GM18508 (cell line): Measurements from ENCODE around the gene TMEM184C.
A peak's percentile ranks its signal among the peaks of the same experiment; 100 is the strongest.

Experiments
- ATAC-seq: cut with Tn5 transposase; IDR thresholded peaks from one replicate; pipeline ENCODE4 v1.9.1; 2021; ENCODE audit warnings: moderate number of reproducible peaks; ENCODE audit not compliant: insufficient read depth, unreplicated experiment

Gene TMEM184C

DNA sequence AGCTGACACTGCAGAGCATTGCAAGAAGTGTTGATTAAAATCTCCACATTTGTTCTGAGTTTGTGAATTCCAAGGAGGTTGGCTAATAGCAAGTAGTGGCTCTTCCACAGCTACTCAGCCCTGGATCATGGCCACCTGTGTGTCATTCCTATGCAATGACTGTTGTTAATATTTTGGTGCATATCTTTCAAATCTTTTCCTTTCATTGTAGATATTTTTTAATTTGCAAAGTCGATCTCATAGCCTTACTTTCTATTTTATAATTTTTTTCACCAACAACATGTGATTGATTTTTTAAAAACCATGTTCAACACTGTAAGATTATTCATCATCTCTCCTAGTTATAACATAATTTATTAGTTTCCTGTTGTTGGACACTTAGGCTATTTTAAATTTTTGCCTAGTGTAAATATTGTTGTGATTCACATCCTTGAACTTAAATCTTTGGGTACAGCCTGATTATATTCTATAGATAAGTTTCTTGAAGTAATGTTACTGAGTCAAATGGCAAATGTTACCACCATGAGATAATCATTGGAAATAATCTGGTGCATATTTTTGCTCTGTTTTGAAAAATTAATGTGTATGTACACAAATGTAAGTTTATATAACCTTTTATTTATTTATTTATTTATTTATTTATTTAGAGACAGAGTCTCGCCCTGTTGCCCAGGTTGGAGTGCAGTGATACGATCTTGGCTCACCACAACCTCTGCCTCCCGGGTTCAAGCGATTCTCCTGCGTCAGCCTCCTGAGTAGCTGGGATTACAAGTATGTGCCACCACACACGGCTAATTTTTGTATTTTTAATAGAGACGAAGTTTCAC, 97.6 kb downstream of the TMEM184C start:
- ATAC-seq: no peak

DNA sequence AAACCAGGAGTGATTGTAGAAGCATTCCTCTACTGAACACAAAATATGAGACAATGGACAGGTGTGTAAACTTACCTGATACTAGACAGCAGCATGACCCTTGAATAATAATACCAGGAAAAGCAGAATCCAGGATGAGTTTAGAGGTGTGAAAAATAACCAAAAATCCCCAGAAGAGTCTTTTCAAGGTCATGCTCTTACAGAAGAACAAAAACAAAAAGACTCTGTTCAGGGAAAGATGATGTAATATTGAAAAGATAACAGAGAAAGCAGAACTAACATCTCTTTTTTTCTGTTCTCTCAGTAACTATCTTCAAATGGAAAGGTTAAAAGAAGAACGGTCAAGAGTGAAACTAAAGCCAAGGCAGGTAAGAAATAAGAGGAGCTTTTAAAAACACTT, 100.7 kb downstream of the TMEM184C start:
- peak; percentile 87 for ATAC-seq
